Progenitor cell of endocrine pancreas (in vitro differentiated cells): ENCODE results near the gene ZBTB40. TPM values are rescaled to one million over a fixed set of nuclear protein-coding genes. Genes with fewer than 3 reads are reported as not detected.

Experiments
- DNase-seq: peaks from one replicate; pipeline ENCODE4 v3.0.0; 2021; ENCODE audit warnings: low spot score; ENCODE audit not compliant: unreplicated experiment
- H3K27ac Mint-ChIP-seq: 2 replicates; pipeline ENCODE4 v1.8.0; 2021; ENCODE audit warnings: mild to moderate bottlenecking, moderate library complexity, mixed read lengths
- H3K27me3 Mint-ChIP-seq: 2 replicates; pipeline ENCODE4 v1.8.0; 2021; ENCODE audit warnings: mixed read lengths
- H3K36me3 Mint-ChIP-seq: 2 replicates; pipeline ENCODE4 v1.8.0; 2022; ENCODE audit warnings: mixed read lengths; ENCODE audit not compliant: insufficient read depth
- H3K4me1 Mint-ChIP-seq: 2 replicates; pipeline ENCODE4 v1.8.0; 2021; ENCODE audit warnings: low read depth, mixed read lengths
- H3K4me3 Mint-ChIP-seq: 2 replicates; pipeline ENCODE4 v1.8.0; 2021; ENCODE audit warnings: low read depth, mild to moderate bottlenecking, moderate library complexity, mixed read lengths
- H3K9me3 Mint-ChIP-seq: 2 replicates; pipeline ENCODE4 v1.8.0; 2021; ENCODE audit warnings: low read depth, mixed read lengths
- CTCF ChIP-seq: fragments of 200-600 bp; sonication (generic); IDR thresholded peaks from one replicate; pipeline ENCODE4 v1.5.0; 2021; ENCODE audit warnings: antibody characterized with exemption, mild to moderate bottlenecking; ENCODE audit not compliant: unreplicated experiment
- total RNA-seq: library from RNA; stranded (reverse); gene quantifications from 2 replicates; pipeline ENCODE4 v1.2.1, GENCODE V29; 2021

Gene ZBTB40
- total RNA-seq, 1 donor from 2014 or later, result 40.9 TPM

GRCh38 chr1:22414244-22414751, 37.4 kb upstream of the ZBTB40 start:
- Mint-ChIP-seq H3K27me3 (peaks cover 20% of the 10 kb centered on the region), H3K27ac (peak overlapping the region; percentile 96), H3K4me1 (peaks cover 37% of the 10 kb centered on the region), H3K4me3 (peak overlapping the region; percentile 37), H3K36me3 (no peaks in the 10 kb centered on the region), H3K9me3 (no peaks in the 10 kb centered on the region)
- TF ChIP-seq CTCF, result no peak
- no peak for DNase-seq

GRCh38 chr1:22415489-22415888, 36.2 kb upstream of the ZBTB40 start:
- no peak overlapping the region for H3K4me3 Mint-ChIP-seq
- DNase-seq, result no peak
- peaks cover 37% of the 10 kb centered on the region for H3K4me1 Mint-ChIP-seq
- H3K27ac Mint-ChIP-seq, result no peak overlapping the region
- no peaks in the 10 kb centered on the region for H3K36me3 Mint-ChIP-seq
- no peaks in the 10 kb centered on the region for H3K9me3 Mint-ChIP-seq
- peaks cover 31% of the 10 kb centered on the region for H3K27me3 Mint-ChIP-seq
- TF ChIP-seq CTCF, result no peak

GRCh38 chr1:22416555-22417454, 34.8 kb upstream of the ZBTB40 start:
- Mint-ChIP-seq H3K9me3 (no peaks in the 10 kb centered on the region), H3K27me3 (peaks cover 29% of the 10 kb centered on the region), H3K27ac (no peak overlapping the region), H3K36me3 (no peaks in the 10 kb centered on the region), H3K4me1 (peaks cover 32% of the 10 kb centered on the region), H3K4me3 (no peak overlapping the region)
- TF ChIP-seq CTCF, result peak; percentile 98
- peak; percentile 85 for DNase-seq

GRCh38 chr1:22417466-22417865, 34.2 kb upstream of the ZBTB40 start:
- Mint-ChIP-seq H3K4me1 (peaks cover 27% of the 10 kb centered on the region), H3K27ac (no peak overlapping the region), H3K27me3 (peaks cover 29% of the 10 kb centered on the region), H3K36me3 (no peaks in the 10 kb centered on the region), H3K4me3 (no peak overlapping the region), H3K9me3 (no peaks in the 10 kb centered on the region)
- TF ChIP-seq CTCF, result no peak
- DNase-seq, result no peak

GRCh38 chr1:22418312-22418711, 33.3 kb upstream of the ZBTB40 start:
- TF ChIP-seq CTCF, result no peak
- Mint-ChIP-seq H3K27ac (no peak overlapping the region), H3K9me3 (no peaks in the 10 kb centered on the region), H3K36me3 (no peaks in the 10 kb centered on the region), H3K4me1 (peaks cover 18% of the 10 kb centered on the region), H3K4me3 (no peak overlapping the region), H3K27me3 (peaks cover 29% of the 10 kb centered on the region)
- no peak for DNase-seq
